Adrenal gland (tissue), 5 donors: ENCODE data around the gene MYH8.

Experiments used
- CTCF ChIP-seq, 6 experiments: fragments of 450-650 bp in 4 of 6; fragments of 200-600 bp in 2 of 6; sonication (generic) in 1 of 6; IDR thresholded peaks; 1 replicate in 5 of 6; 2 replicates in 1 of 6; pipeline versions ENCODE4 v1.5.1 to v1.8.0; 2016 to 2021; ENCODE audit warnings: antibody characterized with exemption in 6 of 6, mild to moderate bottlenecking in 2 of 6, moderate library complexity in 1 of 6
- POLR2A ChIP-seq, 2 donors: fragments of 450-650 bp; IDR thresholded peaks; one replicate each; pipeline ENCODE4 v1.6.1; 2017; ENCODE audit warnings: antibody characterized with exemption in 2 of 2, mild to moderate bottlenecking in 2 of 2, moderate library complexity in 1 of 2
- donor health status: DM: no; HTN: no; CAD: no.

GRCh38 chr17:10380631-10381408, 40.9 kb downstream of the MYH8 start:
- TF ChIP-seq POLR2A (IDR thresholded peaks at IDR 0.05) (no peak), CTCF (IDR thresholded peaks at IDR 0.05) (no peak)
